ENCODE results near the gene SAMD4B.

- TF ChIP-seq CTCF (conservative IDR thresholded peaks at IDR 0.05) (no peak), EZH2 (IDR thresholded peaks at IDR 0.05; ENCODE audit: low read depth) (no peak)
Observed at GRCh38 chr19:39317476-39317875, 24.7 kb upstream of the SAMD4B start.
